HEK293 (cell line): ENCODE data around the gene CPTP.

Experiments
- CTCF ChIA-PET: fragments of 350-600 bp; formaldehyde crosslinking; extraction: SDS; loops from one replicate; lab custom pipeline; 2021; ENCODE audit warnings: antibody characterized with exemption; lab: Yijun Ruan, JAX
- POLR2A ChIA-PET: fragments of 300-600 bp; formaldehyde crosslinking; extraction: SDS; loops from one replicate; lab custom pipeline; 2020; ENCODE audit warnings: antibody characterized with exemption, inconsistent platforms; lab: Yijun Ruan, JAX
- H3K27ac ChIP-seq: fragments of 200-500 bp; sonication (Bioruptor generic); 2 replicates; pipeline ENCODE4 v1.5.1; 2014; ENCODE audit warnings: low read depth, low read length, control low read depth, inconsistent platforms; ENCODE audit errors: extremely low read depth
- H3K36me3 ChIP-seq, 2 experiments: fragments of 200-500 bp in 1 of 2; sonication (Bioruptor generic) in 1 of 2; 1 replicate in 1 of 2; 2 replicates in 1 of 2; pipeline ENCODE4 v1.5.1; 2014 to 2017; ENCODE audit warnings: inconsistent platforms in 2 of 2, low read length in 2 of 2; ENCODE audit not compliant: control insufficient read depth in 2 of 2, insufficient read depth in 1 of 2
- H3K4me1 ChIP-seq: fragments of 200-500 bp; sonication (Bioruptor generic); 2 replicates; pipeline ENCODE4 v1.5.1; 2014; ENCODE audit warnings: mild to moderate bottlenecking, low read length, inconsistent platforms; ENCODE audit not compliant: control insufficient read depth, insufficient read depth
- H3K4me3 ChIP-seq: 2 replicates; pipeline ENCODE4 v1.5.1; 2011; ENCODE audit warnings: low read depth, mild to moderate bottlenecking, control low read depth, low read length, moderate library complexity
- H3K9me3 ChIP-seq: fragments of 200-500 bp; sonication (Bioruptor generic); 2 replicates; pipeline ENCODE4 v1.5.1; 2014; ENCODE audit warnings: low read depth, low read length, inconsistent platforms; ENCODE audit not compliant: control insufficient read depth, insufficient read depth
- BCL11A ChIP-seq: fragments of 450-650 bp; formaldehyde crosslinking; IDR thresholded peaks from 2 replicates; pipeline ENCODE4 v1.5.1; 2016; ENCODE audit warnings: low read depth, missing biosample characterization, missing genetic modification characterization
- GLIS2 ChIP-seq: fragments of 450-650 bp; formaldehyde crosslinking; IDR thresholded peaks from 2 replicates; pipeline ENCODE4 v1.5.1; 2016; ENCODE audit warnings: missing biosample characterization, missing genetic modification characterization
- HOXD13 ChIP-seq: sonication (generic); formaldehyde crosslinking; IDR thresholded peaks from 2 replicates; pipeline ENCODE4 v1.8.0; 2022; ENCODE audit warnings: missing genetic modification reagents, borderline replicate concordance
- KLF8 ChIP-seq: fragments of 450-650 bp; formaldehyde crosslinking; IDR thresholded peaks from 2 replicates; pipeline ENCODE4 v1.5.1; 2016; ENCODE audit warnings: missing biosample characterization, missing genetic modification characterization
- KLF9 ChIP-seq: fragments of 450-650 bp; formaldehyde crosslinking; IDR thresholded peaks from 2 replicates; pipeline ENCODE4 v1.5.1; 2016; ENCODE audit warnings: missing biosample characterization, missing genetic modification characterization, low read depth
- PRDM2 ChIP-seq: fragments of 450-650 bp; formaldehyde crosslinking; IDR thresholded peaks from 2 replicates; pipeline ENCODE4 v1.5.1; 2016; ENCODE audit warnings: missing biosample characterization, missing genetic modification characterization, borderline replicate concordance
- SCRT2 ChIP-seq: fragments of 450-650 bp; formaldehyde crosslinking; IDR thresholded peaks from 2 replicates; pipeline ENCODE4 v1.5.1; 2016; ENCODE audit warnings: missing biosample characterization, missing genetic modification characterization
- TRIM28 ChIP-seq: IDR thresholded peaks from 2 replicates; pipeline ENCODE4 v1.6.1; 2011; ENCODE audit warnings: low read length, control low read depth, borderline replicate concordance
- ZBTB17 ChIP-seq: fragments of 450-650 bp; formaldehyde crosslinking; IDR thresholded peaks from 2 replicates; pipeline ENCODE4 v1.5.1; 2016; ENCODE audit warnings: missing biosample characterization, missing genetic modification characterization
- ZBTB20 ChIP-seq: fragments of 450-650 bp; formaldehyde crosslinking; IDR thresholded peaks from 2 replicates; pipeline ENCODE4 v1.5.1; 2016; ENCODE audit warnings: missing biosample characterization, missing genetic modification characterization
- ZFP37 ChIP-seq: fragments of 450-650 bp; formaldehyde crosslinking; IDR thresholded peaks from 2 replicates; pipeline ENCODE4 v1.5.1; 2016; ENCODE audit warnings: missing biosample characterization, missing genetic modification characterization
- ZNF114 ChIP-seq: fragments of 450-650 bp; formaldehyde crosslinking; IDR thresholded peaks from 2 replicates; pipeline ENCODE4 v1.5.0; 2017; ENCODE audit warnings: missing biosample characterization, missing genetic modification characterization
- ZNF132 ChIP-seq: fragments of 450-650 bp; formaldehyde crosslinking; IDR thresholded peaks from 2 replicates; pipeline ENCODE4 v1.5.1; 2017; ENCODE audit warnings: missing biosample characterization, missing genetic modification characterization, borderline replicate concordance
- ZNF19 ChIP-seq: fragments of 450-650 bp; formaldehyde crosslinking; IDR thresholded peaks from 2 replicates; pipeline ENCODE4; 2016; ENCODE audit warnings: missing biosample characterization, missing genetic modification characterization, low read depth
- ZNF362 ChIP-seq: fragments of 450-650 bp; formaldehyde crosslinking; IDR thresholded peaks from 2 replicates; pipeline ENCODE4 v1.5.1; 2016; ENCODE audit warnings: missing biosample characterization, missing genetic modification characterization
- ZNF391 ChIP-seq: fragments of 450-650 bp; formaldehyde crosslinking; IDR thresholded peaks from 2 replicates; pipeline ENCODE4 v1.5.1; 2016; ENCODE audit warnings: low read depth, missing biosample characterization, missing genetic modification characterization, borderline replicate concordance
- ZNF398 ChIP-seq: fragments of 450-650 bp; formaldehyde crosslinking; IDR thresholded peaks from 2 replicates; pipeline ENCODE4 v1.5.1; 2017; ENCODE audit warnings: missing biosample characterization, missing genetic modification characterization
- ZNF449 ChIP-seq: fragments of 450-650 bp; formaldehyde crosslinking; IDR thresholded peaks from 2 replicates; pipeline ENCODE4 v1.5.1; 2017; ENCODE audit warnings: missing biosample characterization, mild to moderate bottlenecking, missing genetic modification characterization, moderate library complexity
- ZNF654 ChIP-seq: fragments of 450-650 bp; formaldehyde crosslinking; IDR thresholded peaks from 2 replicates; pipeline ENCODE4 v1.5.1; 2016; ENCODE audit warnings: low read depth, missing biosample characterization, missing genetic modification characterization
- ZNF704 ChIP-seq: fragments of 450-650 bp; formaldehyde crosslinking; IDR thresholded peaks from 2 replicates; pipeline ENCODE4 v1.5.1; 2016; ENCODE audit warnings: missing biosample characterization, missing genetic modification characterization
- ZNF777 ChIP-seq: fragments of 450-650 bp; formaldehyde crosslinking; IDR thresholded peaks from 2 replicates; pipeline ENCODE4 v1.5.1; 2017; ENCODE audit warnings: missing biosample characterization, missing genetic modification characterization, borderline replicate concordance
- ZXDB ChIP-seq: fragments of 450-650 bp; formaldehyde crosslinking; IDR thresholded peaks from 2 replicates; pipeline ENCODE4 v1.5.1; 2016; ENCODE audit warnings: missing biosample characterization, missing genetic modification characterization

CPTP gene

GRCh38 chr1:1295154-1295923, 29.3 kb upstream of the CPTP start (continued):
- TF ChIP-seq ZNF449 (tag by site-specific recombination) (no peak), ZNF391 (tag by site-specific recombination) (no peak)

GRCh38 chr1:1296070-1297061, 28.2 kb upstream of the CPTP start:
- Histone ChIP-seq H3K9me3 (no peaks in the 10 kb centered on the region), H3K4me1 (no peaks in the 10 kb centered on the region), H3K36me3 (peaks cover 0 to 41% of the 10 kb centered on the region in 2 experiments; a peak in 2 of 3 replicates), H3K27ac (no peak overlapping the region), H3K4me3 (no peak overlapping the region)
- ChIA-PET CTCF (interaction anchor here (0.7 kb wide), 1 partner anchor 174 kb away, joined by 3 read pairs; no protein-coding TSS in a partner anchor), POLR2A (no interaction called here)
- no peak for TF ChIP-seq ZBTB20 (tag by site-specific recombination)
- no peak for TF ChIP-seq ZNF132 (tag by site-specific recombination)
- no peak for TF ChIP-seq ZFP37 (tag by site-specific recombination)
- TF ChIP-seq ZNF19 (tag by site-specific recombination): no peak
- no peak for TF ChIP-seq ZNF777 (tag by site-specific recombination)
- no peak for TF ChIP-seq KLF9 (tag by site-specific recombination)
- no peak for TF ChIP-seq HOXD13
- TF ChIP-seq ZNF654: no peak
- TF ChIP-seq SCRT2 (tag by site-specific recombination): peak; percentile 74
- peak; percentile 84; the same call in 1 of the 2 replicates for TF ChIP-seq KLF8 (tag by site-specific recombination)
- no peak for TF ChIP-seq ZXDB (tag by site-specific recombination)
- no peak for TF ChIP-seq ZNF362 (tag by site-specific recombination)
- no peak for TF ChIP-seq ZNF114 (tag by site-specific recombination)
- no peak for TF ChIP-seq ZNF704 (tag by site-specific recombination)
- TF ChIP-seq ZBTB17: no peak
- TF ChIP-seq ZNF398 (tag by site-specific recombination): no peak
- TF ChIP-seq TRIM28: no peak
- TF ChIP-seq GLIS2 (tag by site-specific recombination): 0 out of 2 replicates have a peak, but pooled peaks have one; percentile 17
- TF ChIP-seq PRDM2 (tag by site-specific recombination): no peak
- TF ChIP-seq BCL11A (tag by site-specific recombination): no peak
